Lower leg skin (tissue), 3 donors: Measurements from ENCODE around the gene ATE1.

Source experiments
- CTCF ChIP-seq, 3 donors: fragments of 450-650 bp; IDR thresholded peaks; one replicate each; pipeline ENCODE4 v1.5.1; 2016; ENCODE audit warnings: antibody characterized with exemption in 3 of 3, mild to moderate bottlenecking in 3 of 3, moderate library complexity in 2 of 3
- POLR2A ChIP-seq, 2 donors: fragments of 450-650 bp; IDR thresholded peaks; one replicate each; pipeline ENCODE4 v1.6.1; 2016 to 2017; ENCODE audit warnings: antibody characterized with exemption in 2 of 2, mild to moderate bottlenecking in 1 of 2, moderate library complexity in 1 of 2

DNA sequence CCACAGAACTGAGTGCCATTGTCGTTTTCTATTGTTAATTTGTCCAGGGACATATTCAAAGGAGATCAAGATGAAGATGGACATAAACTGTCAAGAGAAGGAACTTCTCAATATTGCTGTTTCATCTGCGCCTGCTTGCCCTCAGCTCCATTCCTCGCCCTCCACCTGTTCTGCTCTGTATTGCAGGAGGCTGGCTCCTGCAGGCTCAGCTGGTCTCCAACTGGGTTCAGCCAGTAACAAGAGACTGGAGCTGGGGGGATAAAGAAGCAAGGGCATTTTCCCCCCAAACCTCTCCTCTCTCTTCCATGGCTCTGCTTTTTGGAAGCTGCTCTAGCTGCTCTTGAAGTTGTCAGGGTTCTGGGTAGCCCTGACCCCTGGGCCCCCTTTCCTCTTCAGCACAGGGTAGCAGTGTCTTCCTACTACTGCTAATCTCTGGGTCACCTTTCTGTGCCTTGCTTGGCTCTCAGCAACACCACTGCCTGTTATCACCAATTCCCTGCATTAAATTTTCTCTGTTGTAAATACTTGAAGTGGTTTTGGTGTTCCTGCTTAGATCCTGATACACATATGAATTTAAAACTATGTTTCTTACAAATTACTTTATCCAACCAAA is 180.6 kb downstream of the ATE1 start:
- TF ChIP-seq CTCF (IDR thresholded peaks at IDR 0.05) (no peak), POLR2A (IDR thresholded peaks at IDR 0.05) (no peak)
